ENCODE measurements around the gene ABHD17C. TPM values are rescaled to one million over a fixed set of nuclear protein-coding genes. Genes with fewer than 3 reads are reported as not detected.

The ABHD17C gene
- total RNA-seq, 1 donor from 2014 or later, result 6.8 TPM

DNA sequence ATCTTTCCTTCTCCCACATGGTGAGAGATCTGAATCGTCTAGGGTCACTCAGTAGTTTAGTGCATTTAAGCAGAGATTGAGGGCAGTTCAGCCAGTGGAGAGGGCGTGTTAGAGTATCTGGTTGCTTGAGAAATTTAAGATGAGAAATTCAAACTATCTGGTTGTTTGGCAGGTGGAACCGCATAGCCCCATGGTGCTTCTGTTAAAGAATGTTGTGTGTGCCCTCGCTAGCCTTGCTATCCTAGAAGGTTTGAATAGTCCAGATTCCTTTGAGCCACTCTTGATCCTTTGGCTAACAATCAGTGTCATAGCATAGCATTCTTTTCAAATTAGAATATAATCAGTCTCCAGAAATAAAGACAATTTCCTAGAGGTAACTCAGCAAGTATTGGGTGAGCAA is 32.1 kb downstream of the ABHD17C start:
- no peak overlapping the region for H3K4me3 Mint-ChIP-seq (ENCODE audit: unreplicated experiment)
- peaks cover 1% of the 10 kb centered on the region for H3K4me1 Mint-ChIP-seq (ENCODE audit: low read depth, unreplicated experiment)
- H3K9me3 Mint-ChIP-seq (ENCODE audit: unreplicated experiment), result peaks cover 3% of the 10 kb centered on the region
- H3K27ac Mint-ChIP-seq (ENCODE audit: unreplicated experiment), result no peak overlapping the region
- H3K27me3 Mint-ChIP-seq (ENCODE audit: unreplicated experiment), result no peaks in the 10 kb centered on the region
- H3K36me3 Mint-ChIP-seq (ENCODE audit: unreplicated experiment), result no peaks in the 10 kb centered on the region
- TF ChIP-seq CTCF (IDR thresholded peaks at IDR 0.05; ENCODE audit: partially characterized antibody, unreplicated experiment), result no peak
- no peak for DNase-seq

- no peak for TF ChIP-seq CTCF (IDR thresholded peaks at IDR 0.05; ENCODE audit: partially characterized antibody, unreplicated experiment)
- Mint-ChIP-seq H3K27ac (ENCODE audit: unreplicated experiment) (no peak overlapping the region), H3K36me3 (ENCODE audit: unreplicated experiment) (no peaks in the 10 kb centered on the region), H3K9me3 (ENCODE audit: unreplicated experiment) (peaks cover 3% of the 10 kb centered on the region), H3K27me3 (ENCODE audit: unreplicated experiment) (no peaks in the 10 kb centered on the region), H3K4me1 (ENCODE audit: low read depth, unreplicated experiment) (peaks cover 1% of the 10 kb centered on the region), H3K4me3 (ENCODE audit: unreplicated experiment) (no peak overlapping the region)
- no peak for DNase-seq
These were observed 32.5 kb downstream of the ABHD17C start for GRCh38 chr15:80727596-80727995.

DNA sequence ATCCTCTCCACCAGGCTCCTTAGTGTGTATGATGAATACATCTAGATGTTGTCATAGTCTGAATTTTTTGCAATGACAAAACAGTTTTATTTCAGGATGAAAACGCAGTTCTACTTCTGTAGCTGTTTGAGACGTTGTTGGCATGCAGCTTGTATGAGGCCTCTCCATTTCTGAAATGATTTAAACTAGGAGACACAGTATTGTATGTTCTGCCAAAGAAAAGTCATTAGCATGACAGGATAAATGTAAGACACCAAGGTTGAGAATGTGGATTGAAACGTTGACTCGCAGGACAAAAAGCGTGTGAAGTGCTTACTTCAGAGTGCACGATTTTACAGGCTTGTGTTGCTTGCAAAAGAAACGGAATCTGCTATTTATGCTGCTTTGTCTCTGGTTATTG is 35.3 kb downstream of the ABHD17C start:
- H3K27ac Mint-ChIP-seq (ENCODE audit: unreplicated experiment), result no peak overlapping the region
- H3K36me3 Mint-ChIP-seq (ENCODE audit: unreplicated experiment), result no peaks in the 10 kb centered on the region
- peaks cover 1% of the 10 kb centered on the region for H3K4me1 Mint-ChIP-seq (ENCODE audit: low read depth, unreplicated experiment)
- no peaks in the 10 kb centered on the region for H3K27me3 Mint-ChIP-seq (ENCODE audit: unreplicated experiment)
- H3K4me3 Mint-ChIP-seq (ENCODE audit: unreplicated experiment), result no peak overlapping the region
- no peak for DNase-seq
- H3K9me3 Mint-ChIP-seq (ENCODE audit: unreplicated experiment), result peaks cover 3% of the 10 kb centered on the region
- TF ChIP-seq CTCF (IDR thresholded peaks at IDR 0.05; ENCODE audit: partially characterized antibody, unreplicated experiment), result no peak

DNA sequence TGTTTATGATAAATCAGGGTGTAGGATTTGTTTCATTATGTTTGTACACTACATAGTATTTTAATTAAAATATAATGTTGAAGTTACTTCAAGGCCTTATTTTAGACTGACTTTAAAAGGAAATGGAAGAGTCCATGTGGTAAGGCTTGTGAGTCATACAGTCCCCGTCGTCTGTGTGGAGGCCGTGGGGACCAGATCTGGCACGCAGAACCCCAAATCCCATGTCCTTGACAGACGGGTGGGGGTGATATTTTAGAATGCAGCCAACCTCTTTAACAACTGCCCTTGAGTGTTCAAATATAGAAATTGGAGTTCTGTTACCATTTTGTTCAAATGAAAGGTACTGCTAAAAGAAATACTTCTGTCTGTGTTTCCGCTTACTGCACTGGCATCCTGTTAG is 35.8 kb downstream of the ABHD17C start:
- Mint-ChIP-seq H3K4me1 (ENCODE audit: low read depth, unreplicated experiment) (peaks cover 1% of the 10 kb centered on the region), H3K36me3 (ENCODE audit: unreplicated experiment) (no peaks in the 10 kb centered on the region), H3K27me3 (ENCODE audit: unreplicated experiment) (no peaks in the 10 kb centered on the region), H3K27ac (ENCODE audit: unreplicated experiment) (no peak overlapping the region), H3K4me3 (ENCODE audit: unreplicated experiment) (no peak overlapping the region), H3K9me3 (ENCODE audit: unreplicated experiment) (peaks cover 3% of the 10 kb centered on the region)
- no peak for TF ChIP-seq CTCF (IDR thresholded peaks at IDR 0.05; ENCODE audit: partially characterized antibody, unreplicated experiment)
- DNase-seq, result no peak

DNA sequence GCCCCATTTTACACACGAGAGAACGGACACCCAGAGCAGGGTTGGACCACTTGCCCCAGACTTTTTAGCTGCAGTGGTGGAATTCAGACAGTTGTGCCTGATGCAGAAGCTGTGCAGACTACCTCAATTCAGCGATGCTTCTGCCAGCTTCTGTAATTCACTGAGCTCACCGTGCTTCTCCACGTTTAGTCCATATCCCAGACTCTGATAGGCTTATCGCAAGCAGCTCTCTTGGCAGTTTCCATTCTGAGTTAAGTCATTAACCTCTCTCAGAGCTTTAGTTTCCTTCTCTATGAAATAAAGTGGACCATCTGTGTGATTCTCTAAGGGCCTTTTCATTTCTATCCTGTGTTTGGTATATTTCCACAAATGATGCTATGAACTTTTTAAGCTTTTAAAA is 37.1 kb downstream of the ABHD17C start:
- no peak for DNase-seq
- Mint-ChIP-seq H3K4me1 (ENCODE audit: low read depth, unreplicated experiment) (peaks cover 1% of the 10 kb centered on the region), H3K9me3 (ENCODE audit: unreplicated experiment) (no peaks in the 10 kb centered on the region), H3K27me3 (ENCODE audit: unreplicated experiment) (no peaks in the 10 kb centered on the region), H3K36me3 (ENCODE audit: unreplicated experiment) (no peaks in the 10 kb centered on the region), H3K27ac (ENCODE audit: unreplicated experiment) (no peak overlapping the region), H3K4me3 (ENCODE audit: unreplicated experiment) (no peak overlapping the region)
- no peak for TF ChIP-seq CTCF (IDR thresholded peaks at IDR 0.05; ENCODE audit: partially characterized antibody, unreplicated experiment)

Measured in glutamatergic neuron (in vitro differentiated cells).